CD14-positive monocyte (primary cell): ENCODE measurements around the gene RNF212. TPM values are rescaled to one million over a fixed set of nuclear protein-coding genes. Genes with fewer than 3 reads are reported as not detected.
"Not testable (repeated sequence)": the region's sequence is repeated elsewhere in the genome, so short reads cannot be mapped to it uniquely, and the experiment has no call there.

ENCODE experiments used
- DNase-seq, 3 donors: peaks; one replicate each; pipeline ENCODE4 v3.0.0-alpha.2; 2011 to 2022
- H2AFZ ChIP-seq: 2 replicates; pipeline ENCODE4 v1.6.0; 2012; ENCODE audit warnings: mild to moderate bottlenecking, low read depth, low read length, inconsistent platforms; ENCODE audit not compliant: insufficient read depth, poor library complexity, severe bottlenecking
- H3K27ac ChIP-seq, 2 donors: 1 replicate in 1 of 2; 2 replicates in 1 of 2; pipeline ENCODE4 v1.5.1; 2012 to 2013; ENCODE audit warnings: low read length in 2 of 2, control low read depth in 1 of 2, inconsistent platforms in 1 of 2, low read depth in 1 of 2, mild to moderate bottlenecking in 1 of 2
- H3K27me3 ChIP-seq, 2 donors: one replicate each; pipeline versions ENCODE4 v1.6.0 to v1.6.1; 2011 to 2013; ENCODE audit warnings: low read length in 2 of 2; ENCODE audit not compliant: control insufficient read depth in 2 of 2, insufficient read depth in 2 of 2
- H3K36me3 ChIP-seq, 2 donors: replicated peaks in 1 of 2; 1 replicate in 1 of 2; 2 replicates in 1 of 2; pipeline versions ENCODE4 v1.5.1 to v1.6.1; 2012 to 2013; ENCODE audit warnings: low read length in 2 of 2, control low read depth in 1 of 2, inconsistent platforms in 1 of 2, mild to moderate bottlenecking in 1 of 2; ENCODE audit not compliant: insufficient read depth in 2 of 2, control insufficient read depth in 1 of 2
- H3K4me1 ChIP-seq, 2 donors: 1 replicate in 1 of 2; 2 replicates in 1 of 2; pipeline versions ENCODE4 v1.5.1 to v1.6.1; 2012 to 2013; ENCODE audit warnings: low read length in 2 of 2, control low read depth in 1 of 2, inconsistent platforms in 1 of 2, mild to moderate bottlenecking in 1 of 2, moderate library complexity in 1 of 2; ENCODE audit not compliant: insufficient read depth in 2 of 2, control insufficient read depth in 1 of 2
- H3K4me2 ChIP-seq: replicated peaks from 2 replicates; pipeline ENCODE3; 2012; ENCODE audit warnings: low read length, moderate library complexity, mild to moderate bottlenecking; ENCODE audit not compliant: poor library complexity, severe bottlenecking; ENCODE audit errors: extremely low read depth
- H3K4me3 ChIP-seq, 3 experiments: fragments of 200-600 bp in 1 of 3; sonication (generic) in 1 of 3; replicated peaks in 1 of 3; 1 replicate in 2 of 3; 2 replicates in 1 of 3; pipeline ENCODE4 v1.5.1; 2011 to 2013; ENCODE audit warnings: low read length in 3 of 3, mild to moderate bottlenecking in 3 of 3, control low read depth in 2 of 3, low read depth in 2 of 3, inconsistent platforms in 1 of 3, moderate library complexity in 1 of 3
- H3K79me2 ChIP-seq: 2 replicates; pipeline ENCODE4 v1.6.0; 2012; ENCODE audit warnings: mild to moderate bottlenecking, control low read depth, inconsistent platforms, low read length, moderate library complexity; ENCODE audit not compliant: insufficient read depth
- H3K9ac ChIP-seq: 2 replicates; pipeline ENCODE4 v1.6.0; 2017; ENCODE audit warnings: low read length, mild to moderate bottlenecking; ENCODE audit not compliant: insufficient read depth, poor library complexity, severe bottlenecking
- H3K9me3 ChIP-seq, 2 donors: replicated peaks in 1 of 2; 1 replicate in 1 of 2; 2 replicates in 1 of 2; pipeline versions ENCODE4 v1.5.1 to v1.6.1; 2012 to 2013; ENCODE audit warnings: low read length in 2 of 2, control low read depth in 1 of 2; ENCODE audit not compliant: control insufficient read depth in 1 of 2, insufficient read depth in 1 of 2
- H4K20me1 ChIP-seq: 2 replicates; pipeline ENCODE4 v1.6.0; 2012; ENCODE audit warnings: mild to moderate bottlenecking, low read length, control low read depth, moderate library complexity; ENCODE audit not compliant: insufficient read depth
- H3K27ac Mint-ChIP-seq, 7 donors: one replicate each; pipeline ENCODE4 v1.8.0; 2020; ENCODE audit warnings: mild to moderate bottlenecking in 7 of 7, mixed read lengths in 7 of 7, moderate library complexity in 6 of 7, inconsistent platforms in 2 of 7
- H3K27me3 Mint-ChIP-seq, 3 donors: one replicate each; pipeline ENCODE4 v1.8.0; 2021 to 2022; ENCODE audit warnings: low read depth in 3 of 3, mild to moderate bottlenecking in 3 of 3, mixed read lengths in 3 of 3, moderate library complexity in 3 of 3, inconsistent platforms in 1 of 3
- H3K36me3 Mint-ChIP-seq, 2 donors: one replicate each; pipeline ENCODE4 v1.8.0; 2020; ENCODE audit warnings: mixed read lengths in 2 of 2, inconsistent platforms in 1 of 2, mild to moderate bottlenecking in 1 of 2
- H3K4me1 Mint-ChIP-seq: one replicate; pipeline ENCODE4 v1.8.0; 2020; ENCODE audit warnings: mild to moderate bottlenecking, mixed read lengths
- H3K4me3 Mint-ChIP-seq, 2 donors: one replicate each; pipeline ENCODE4 v1.8.0; 2020; ENCODE audit warnings: mild to moderate bottlenecking in 2 of 2, mixed read lengths in 2 of 2, moderate library complexity in 1 of 2
- H3K9me3 Mint-ChIP-seq, 7 donors: one replicate each; pipeline ENCODE4 v1.8.0; 2020 to 2022; ENCODE audit warnings: mixed read lengths in 7 of 7, mild to moderate bottlenecking in 6 of 7, moderate library complexity in 6 of 7, inconsistent platforms in 2 of 7
- CTCF ChIP-seq: fragments of 200-600 bp; IDR thresholded peaks from one replicate; pipeline ENCODE4 v1.8.0; 2022; ENCODE audit warnings: antibody characterized with exemption, mild to moderate bottlenecking
- WGBS: methylation state at CpG from one replicate; pipeline ENCODE4 v1.1.5; 2013; ENCODE audit warnings: missing lambda C conversion rate; ENCODE audit not compliant: insufficient coverage; 5-methylcytosine and 5-hydroxymethylcytosine counted together
- intact Hi-C, 2 donors: fragments of 100-400 bp; cut with micrococcal nuclease; formaldehyde crosslinking; loops; one replicate each; pipeline versions ENCODE4 v1.15.0 to v1.15.1; 2023
- polyA plus RNA-seq, 3 donors: library from polyadenylated mRNA; depleted of rRNA in 1 of 3; unstranded in 2 of 3; stranded (reverse) in 1 of 3; fragments of 300-500 nt in 2 of 3; fragments of >200 nt in 1 of 3; fragmentation: Illumina TruSeq in 2 of 3; gene quantifications; 1 replicate in 2 of 3; 2 replicates in 1 of 3; pipeline ENCODE4 v1.2.3, GENCODE V29; 2012 to 2021

The RNF212 gene
- polyA plus RNA-seq, 3 donors, result 0.17 to 0.83 TPM; not detected in 1

- peak overlapping the region in 1 of 2 donors; percentile 72 for H3K4me3 Mint-ChIP-seq
- Histone ChIP-seq H3K4me1 (peaks cover 17 to 31% of the 10 kb centered on the region in 2 donors), H3K27me3 (peaks cover 0 to 16% of the 10 kb centered on the region in 2 donors), H3K9me3 (peaks cover 9 to 28% of the 10 kb centered on the region in 2 donors)
- H3K36me3 Mint-ChIP-seq, H3K27ac ChIP-seq, H2AFZ ChIP-seq, H3K79me2 ChIP-seq, H4K20me1 ChIP-seq, DNase-seq, H3K4me3 ChIP-seq, H3K9ac ChIP-seq, H3K4me2 ChIP-seq, intact Hi-C loops, H3K36me3 ChIP-seq: not testable (repeated sequence)
- peaks cover 8 to 55% (median 33%) of the 10 kb centered on the region in 3 donors for H3K27me3 Mint-ChIP-seq
- H3K27ac Mint-ChIP-seq, result peak overlapping the region in 3 of 7 donors; percentile 50 to 66 (median 54)
- H3K9me3 Mint-ChIP-seq, result peaks cover 9 to 38% (median 24%) of the 10 kb centered on the region in 7 donors
- H3K4me1 Mint-ChIP-seq, result peaks cover 29% of the 10 kb centered on the region
- WGBS, result 30% methylated on average over 29 of the region's 29 CpGs
Observed at GRCh38 chr4:1046581-1047011, 66.8 kb downstream of the RNF212 start.

- Mint-ChIP-seq H3K4me3 (no peak overlapping the region), H3K36me3 (peaks cover 0 to 7% of the 10 kb centered on the region in 2 donors), H3K4me1 (peaks cover 27% of the 10 kb centered on the region), H3K27ac (peak overlapping the region in 3 of 7 donors; percentile 30 to 53 (median 46)), H3K9me3 (peaks cover 5 to 32% (median 15%) of the 10 kb centered on the region in 7 donors), H3K27me3 (peaks cover 8 to 54% (median 29%) of the 10 kb centered on the region in 3 donors)
- Histone ChIP-seq H3K4me2 (no peak overlapping the region), H3K27ac (no peak overlapping the region), H3K9ac (no peak overlapping the region), H3K9me3 (peaks cover 9 to 22% of the 10 kb centered on the region in 2 donors), H2AFZ (no peak overlapping the region), H3K4me1 (peaks cover 17 to 31% of the 10 kb centered on the region in 2 donors), H3K36me3 (no peaks in the 10 kb centered on the region), H3K4me3 (no peak overlapping the region), H3K79me2 (no peaks in the 10 kb centered on the region), H3K27me3 (peaks cover 0 to 16% of the 10 kb centered on the region in 2 donors), H4K20me1 (no peaks in the 10 kb centered on the region)
- no peak for TF ChIP-seq CTCF
- intact Hi-C loops, result no loop called here
- DNase-seq, result no peak
- whole genome bisulfite sequencing, result 90% methylated on average over 19 of the region's 36 CpGs
Observed at GRCh38 chr4:1045595-1046201, 67.7 kb downstream of the RNF212 start.
